Measurements from ENCODE around the gene ST8SIA4.
"Not testable (repeated sequence)": the region's sequence is repeated elsewhere in the genome, so short reads cannot be mapped to it uniquely, and the experiment has no call there.

ST8SIA4 gene

DNA sequence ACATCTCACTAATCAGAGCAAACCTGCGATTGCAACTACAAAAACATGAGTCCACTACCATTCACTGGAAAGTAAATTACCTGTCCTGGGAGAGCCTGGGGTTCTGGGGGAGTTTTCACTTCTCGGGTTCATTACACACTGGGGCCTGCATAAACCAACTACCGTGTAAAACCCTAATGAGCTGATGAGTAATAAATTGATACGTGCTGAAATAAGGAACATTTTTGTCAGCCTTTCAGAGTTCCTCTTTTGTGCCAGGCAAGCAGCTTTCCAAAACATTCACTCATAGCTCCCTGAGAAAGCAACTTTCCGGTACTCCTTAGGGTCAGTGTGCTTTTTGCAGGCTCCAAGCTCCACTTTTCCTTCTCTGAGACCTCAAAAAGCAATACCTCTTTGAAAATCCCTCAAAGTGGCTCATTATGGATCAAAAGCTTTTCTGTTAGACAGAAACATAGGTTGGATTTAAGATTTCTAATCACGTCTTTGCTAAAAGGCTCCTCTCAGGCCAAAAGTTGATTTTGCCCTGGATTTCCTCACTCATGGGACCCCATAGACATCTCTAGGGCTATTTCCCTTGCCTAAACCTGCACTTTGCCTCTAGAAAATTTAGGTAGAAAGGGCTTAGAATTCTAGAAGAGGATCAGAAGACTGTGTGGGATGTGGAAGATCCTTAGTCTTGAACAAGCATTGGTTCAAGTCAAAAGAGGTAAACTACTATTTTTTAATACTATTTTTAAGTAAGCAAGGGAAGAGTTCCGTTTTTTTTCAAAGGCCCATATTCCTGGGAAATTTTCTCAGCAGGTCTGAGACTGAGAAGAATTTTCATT, 74.8 kb downstream of the ST8SIA4 start:
- no peak for DNase-seq (ENCODE audit: low read depth)

DNA sequence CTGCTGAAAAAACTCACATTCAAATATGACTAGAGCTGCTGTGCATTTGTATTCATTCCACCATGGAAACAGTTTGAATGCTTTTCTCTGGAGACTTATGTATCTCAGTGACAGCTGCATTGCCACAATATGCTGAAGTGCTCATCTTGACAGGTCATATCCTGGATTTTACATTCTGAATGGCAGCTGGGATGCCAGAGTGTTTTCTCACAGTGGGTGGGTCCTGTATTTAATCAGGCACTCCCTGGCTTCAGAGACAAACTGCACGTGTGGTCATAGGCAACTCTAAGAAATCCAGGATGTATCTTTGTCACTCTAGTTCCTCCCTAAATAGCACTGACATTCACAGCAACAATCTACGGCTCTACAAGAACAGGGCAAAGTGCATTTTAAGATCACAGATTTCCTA, 75.6 kb downstream of the ST8SIA4 start:
- DNase-seq (ENCODE audit: low read depth): no peak

DNA sequence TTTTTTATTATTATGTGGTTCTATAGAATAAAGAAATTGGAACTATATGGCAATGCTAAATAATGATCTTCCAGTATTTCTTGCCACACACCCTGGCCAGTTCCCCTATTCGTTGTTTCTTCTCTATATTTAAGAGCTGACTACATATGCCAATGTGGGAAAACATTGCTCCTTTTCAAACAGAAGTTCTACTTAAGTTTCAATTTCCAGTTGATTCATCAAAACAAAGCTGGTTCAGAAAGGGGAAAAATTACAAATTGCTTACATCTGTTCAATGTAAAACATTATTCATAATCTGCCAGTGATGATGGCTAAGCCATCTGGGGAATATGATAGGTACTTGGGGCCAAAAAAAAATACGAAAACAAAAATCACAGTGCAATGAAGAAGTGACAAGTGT, 76.9 kb downstream of the ST8SIA4 start:
- DNase-seq (ENCODE audit: low read depth): no peak

DNA sequence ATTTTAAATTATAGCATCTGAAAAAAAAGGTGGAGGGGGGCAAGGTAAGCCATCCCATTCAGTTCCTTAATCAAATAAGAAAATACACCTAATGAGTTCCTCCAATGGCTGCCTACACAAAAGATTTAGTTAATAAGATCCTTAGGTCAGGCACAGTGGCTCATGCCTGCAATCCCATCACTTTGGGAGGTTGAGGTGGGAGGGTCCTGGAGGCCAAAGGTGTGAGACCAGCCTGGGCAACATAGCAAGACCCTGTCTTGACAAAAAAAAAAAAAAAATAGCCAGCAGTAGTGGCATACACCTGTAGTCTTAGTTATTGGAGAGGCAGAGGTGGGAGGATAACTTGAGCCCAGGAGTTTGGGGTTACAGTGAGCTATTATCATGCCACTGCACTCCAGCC, 78.4 kb downstream of the ST8SIA4 start:
- DNase-seq (ENCODE audit: low read depth): no peak

DNA sequence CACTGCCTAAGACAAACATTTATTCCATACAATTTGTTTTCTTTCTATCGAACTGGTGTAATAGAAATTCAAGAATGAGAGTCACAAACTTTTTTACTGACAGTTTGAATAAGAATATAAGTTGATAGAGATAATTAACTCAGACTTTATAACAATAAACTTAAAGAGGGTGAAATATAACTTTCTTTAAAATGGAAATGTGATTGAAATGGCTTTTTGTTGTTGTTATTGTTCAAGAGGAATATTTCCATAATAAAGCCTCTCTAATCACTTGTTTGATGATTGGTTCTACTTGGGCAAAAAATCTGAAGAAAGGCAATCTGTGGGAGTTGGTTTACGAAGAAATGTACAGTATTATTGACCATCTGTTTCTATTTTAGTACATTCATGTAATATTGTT, 79.3 kb downstream of the ST8SIA4 start:
- DNase-seq (ENCODE audit: low read depth): no peak

DNA sequence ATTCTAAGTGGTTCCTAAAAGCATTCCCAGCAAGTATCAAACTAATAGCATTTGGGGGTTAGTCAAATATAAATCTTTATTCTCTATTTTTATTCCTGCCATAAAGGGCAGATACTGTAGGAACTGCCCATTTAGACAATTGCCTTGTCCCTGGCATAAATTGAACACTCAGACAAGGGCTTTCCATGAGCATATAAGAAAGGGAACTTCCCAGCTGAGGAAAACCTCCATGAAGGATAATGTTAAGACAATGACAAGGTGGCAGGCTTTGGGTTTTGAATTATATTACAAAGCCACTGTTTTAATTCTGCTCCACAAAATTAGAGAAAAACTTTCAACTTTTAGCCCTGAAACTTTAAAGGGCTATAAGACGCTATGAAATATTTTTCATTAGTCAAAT, 81.3 kb downstream of the ST8SIA4 start:
- no peak for DNase-seq (ENCODE audit: low read depth)

DNA sequence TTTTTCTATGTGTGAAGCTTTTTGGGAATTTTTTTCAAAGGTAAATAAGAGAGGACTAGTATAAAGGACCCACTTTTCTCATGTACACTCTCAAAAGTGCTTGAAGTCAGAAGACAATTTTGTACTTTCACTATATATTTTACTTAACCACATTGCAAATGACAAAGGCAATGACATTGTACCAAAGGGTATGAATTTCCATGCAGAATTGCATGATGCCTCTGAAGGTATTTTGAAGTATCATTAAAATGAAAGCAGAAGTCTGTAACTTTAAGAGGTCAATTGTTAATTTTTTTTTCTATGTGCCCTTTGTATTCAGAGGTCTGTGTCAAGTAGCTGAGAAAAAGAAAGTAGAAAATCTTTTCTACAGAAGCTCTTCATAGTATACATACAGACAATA, 84.7 kb downstream of the ST8SIA4 start:
- DNase-seq (ENCODE audit: low read depth): no peak

DNA sequence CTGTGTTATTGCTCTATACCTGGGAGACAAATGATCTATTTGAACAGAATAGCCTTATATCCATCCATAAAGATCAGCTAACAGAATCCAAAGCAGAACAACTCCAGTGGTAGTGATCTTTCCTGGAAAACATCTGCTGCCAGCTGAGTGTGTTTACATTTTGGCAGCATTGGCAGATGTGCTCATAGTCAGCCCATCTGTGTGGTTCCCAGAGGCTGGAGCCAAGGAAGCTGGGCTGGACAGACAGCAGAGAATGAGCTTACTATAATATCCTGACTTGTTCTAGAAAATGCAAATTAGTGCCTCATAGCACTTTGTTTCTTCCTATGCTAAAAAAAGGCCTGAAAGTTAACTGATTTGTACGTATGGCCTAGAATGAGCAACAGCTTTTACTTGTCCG, 99.7 kb downstream of the ST8SIA4 start:
- DNase-seq (ENCODE audit: low read depth): no peak

DNA sequence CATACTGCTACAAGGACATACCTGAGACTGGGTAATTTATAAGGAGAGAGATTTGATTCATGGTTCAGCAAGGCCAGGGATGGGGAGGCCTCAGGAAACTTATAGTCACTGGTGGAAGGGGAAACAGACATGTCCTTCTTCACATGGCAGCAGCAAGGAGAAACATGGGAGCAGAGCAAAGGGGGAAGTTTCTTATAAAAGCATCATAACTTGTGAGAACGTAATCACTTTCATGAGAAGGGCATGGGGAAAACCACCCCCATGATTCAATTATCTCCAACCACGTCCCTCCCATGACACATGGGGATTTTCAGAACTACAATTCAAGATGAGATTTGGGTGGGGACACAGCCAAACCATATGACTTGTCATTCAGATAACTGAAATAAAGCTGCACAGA, 100.9 kb downstream of the ST8SIA4 start:
- no peak for DNase-seq (ENCODE audit: low read depth)

DNA sequence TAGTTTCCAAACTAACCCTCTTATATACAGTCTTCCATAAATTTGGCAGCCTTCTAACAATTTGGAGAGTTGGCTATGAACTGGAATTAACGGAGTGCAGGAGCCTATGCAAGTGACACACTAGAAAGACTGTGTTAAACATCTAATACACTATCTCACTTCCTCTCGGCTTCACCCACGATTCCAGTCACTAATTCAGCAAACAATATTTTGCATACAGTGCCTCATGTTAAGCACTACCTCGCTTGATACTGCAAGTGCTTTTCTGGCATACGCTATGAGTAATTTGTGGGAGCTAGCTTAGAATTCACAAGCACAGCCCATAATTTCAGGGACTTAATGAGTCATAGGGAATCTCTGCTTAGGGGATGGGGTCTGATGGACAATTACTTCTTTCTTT, 102.5 kb downstream of the ST8SIA4 start:
- no peak for DNase-seq (ENCODE audit: low read depth)

DNA sequence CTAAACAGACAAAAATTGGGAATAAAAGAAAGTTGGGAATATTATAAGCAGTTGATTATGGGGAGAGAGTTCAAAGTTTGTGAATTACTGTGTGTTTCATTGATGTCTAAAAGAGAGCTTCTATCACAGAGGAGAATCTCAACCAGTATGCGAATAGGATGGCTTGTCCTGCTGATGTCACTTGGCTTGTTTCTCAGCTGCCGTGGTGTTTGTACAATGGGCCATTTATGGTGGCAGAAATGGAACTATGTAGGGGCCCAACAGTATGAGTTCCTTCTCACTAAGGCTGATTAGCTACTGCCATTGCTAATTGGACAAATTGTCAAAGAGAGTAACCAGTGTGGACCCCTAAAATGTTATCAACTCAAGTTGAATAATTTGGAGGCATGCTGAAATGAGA, 103.9 kb downstream of the ST8SIA4 start:
- DNase-seq (ENCODE audit: low read depth): no peak

DNA sequence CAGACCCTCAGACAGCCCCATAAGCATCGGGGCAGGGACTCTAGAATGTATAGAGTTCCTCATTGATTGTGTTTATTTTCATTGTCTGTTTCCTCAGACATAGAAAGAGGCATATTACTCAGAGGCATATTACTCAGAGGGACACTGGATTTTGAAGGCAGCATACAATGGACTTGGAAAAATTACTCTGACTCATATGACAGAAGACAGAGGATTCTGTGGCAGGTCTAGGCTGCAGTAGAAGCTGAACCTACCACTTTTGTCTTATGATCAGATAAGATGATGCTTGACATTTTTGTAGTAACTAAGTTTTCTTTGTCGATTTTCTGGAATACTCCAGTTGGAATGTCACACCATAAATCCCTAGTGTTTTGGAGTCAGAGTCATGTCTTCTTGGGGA, 105.2 kb downstream of the ST8SIA4 start:
- DNase-seq (ENCODE audit: low read depth): no peak

DNA sequence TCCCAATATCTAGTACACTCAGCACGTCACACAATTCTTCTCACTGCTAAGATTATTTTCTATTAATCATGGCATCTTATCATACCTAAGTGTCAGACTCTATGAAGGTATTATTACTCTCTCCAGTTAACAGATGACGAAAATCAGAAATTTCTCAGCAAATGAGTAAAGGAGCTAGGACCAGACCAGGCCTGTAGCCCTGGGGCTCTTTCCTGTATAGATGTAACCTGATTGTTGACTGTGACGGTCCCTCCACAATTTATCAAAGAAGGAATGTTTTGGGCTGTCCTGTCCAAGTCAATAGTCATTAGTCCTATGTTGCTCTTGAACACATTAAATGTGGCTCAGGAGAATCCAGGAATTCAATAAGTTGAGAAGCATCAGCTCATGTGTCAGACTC, 106.2 kb downstream of the ST8SIA4 start:
- no peak for DNase-seq (ENCODE audit: low read depth)

DNA sequence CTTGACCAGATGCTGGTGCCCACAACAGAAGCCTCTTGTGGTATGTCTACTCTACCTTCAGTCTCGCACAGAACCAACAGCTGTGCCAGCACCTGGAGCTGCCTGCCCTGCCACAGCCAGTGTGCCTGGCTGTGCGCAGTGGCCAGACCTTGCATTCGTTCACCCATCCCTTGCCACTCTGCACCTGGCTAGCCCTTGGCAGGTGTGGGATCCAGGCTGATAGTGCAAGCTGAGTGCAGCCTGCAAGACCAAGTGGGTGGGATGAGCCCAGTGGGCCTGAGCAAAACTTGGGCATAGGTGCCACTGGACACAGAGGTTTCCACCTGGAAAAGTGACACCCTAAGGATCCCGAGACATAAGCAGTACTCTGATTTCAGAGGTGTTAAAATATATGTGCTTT, 108.2 kb downstream of the ST8SIA4 start:
- DNase-seq (ENCODE audit: low read depth): no peak

DNA sequence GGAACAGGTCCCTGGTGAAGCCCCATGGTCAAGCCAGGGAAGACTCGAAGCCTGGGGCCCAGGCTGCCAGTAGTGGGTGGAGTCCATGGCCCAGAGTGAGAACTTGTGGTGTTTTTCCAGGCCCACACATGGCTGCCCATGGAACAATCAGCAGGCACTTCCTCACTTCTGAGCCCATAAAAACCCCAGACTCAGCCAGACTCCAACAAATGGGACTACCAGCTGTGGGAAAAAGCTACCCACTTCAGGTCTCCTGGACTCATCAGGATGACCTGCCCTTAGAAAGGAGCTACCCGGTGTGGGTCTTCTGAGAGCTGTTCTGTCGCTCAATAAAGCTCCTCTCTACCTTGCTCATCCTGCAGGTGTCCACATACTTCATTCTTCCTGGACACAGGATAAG, 108.9 kb downstream of the ST8SIA4 start:
- no peak for DNase-seq (ENCODE audit: low read depth)

DNA sequence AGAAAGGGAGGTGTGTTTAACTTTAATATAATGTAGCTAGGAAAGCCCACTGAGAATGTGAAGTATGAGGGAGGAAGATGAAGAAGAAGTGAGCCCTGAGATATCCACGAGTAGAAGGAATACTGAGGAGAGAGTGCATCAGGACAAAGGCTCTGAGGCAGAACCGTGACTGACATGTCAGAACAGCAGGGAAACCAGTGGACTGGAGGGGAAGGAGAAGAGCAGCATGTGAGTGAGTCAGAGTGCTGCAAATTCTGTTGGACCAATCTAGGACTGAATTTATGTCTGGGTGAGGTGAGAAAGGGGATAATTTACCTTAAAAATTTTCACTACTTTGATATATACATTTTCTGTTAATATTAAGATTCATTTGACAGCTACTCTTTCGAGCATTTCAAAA, 110.3 kb downstream of the ST8SIA4 start:
- no peak for DNase-seq (ENCODE audit: low read depth)

DNA sequence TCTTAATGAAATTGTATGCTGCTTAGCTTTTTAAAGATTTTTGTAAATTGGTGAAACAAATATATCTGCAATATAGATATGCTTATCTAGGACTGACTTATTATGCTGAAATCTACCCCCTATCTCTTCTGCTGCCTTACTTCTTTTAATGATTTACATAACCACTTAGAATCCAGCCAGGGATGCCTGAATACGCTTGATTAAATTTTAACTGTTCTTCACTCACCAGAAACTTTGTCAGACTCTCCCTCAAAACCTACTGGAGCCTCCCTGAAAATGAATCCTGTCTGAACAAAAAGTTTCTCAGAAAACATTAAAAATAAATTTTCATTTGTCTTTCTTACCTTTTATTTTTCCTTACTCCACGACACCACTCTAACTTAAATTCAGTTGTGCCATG, 111.7 kb downstream of the ST8SIA4 start:
- DNase-seq (ENCODE audit: low read depth): no peak

DNA sequence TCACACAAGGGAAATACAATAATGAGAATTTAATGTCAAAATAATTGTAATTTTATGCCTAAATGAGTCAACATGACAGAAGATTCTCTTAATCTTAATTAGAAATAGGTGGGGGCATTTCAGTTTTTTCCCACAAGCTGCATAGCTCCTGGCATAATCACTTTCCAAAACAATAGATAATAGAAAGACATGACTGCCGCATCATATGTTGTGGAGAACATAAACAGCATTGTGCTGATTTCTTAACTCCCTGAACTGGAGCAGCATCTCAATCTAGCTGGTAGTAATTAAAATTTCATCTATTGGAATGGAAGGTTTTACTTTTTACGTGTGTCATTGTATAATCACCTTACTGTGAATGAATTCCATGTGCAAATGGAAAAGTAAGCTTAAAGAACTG, 112.1 kb downstream of the ST8SIA4 start:
- DNase-seq (ENCODE audit: low read depth): no peak

DNA sequence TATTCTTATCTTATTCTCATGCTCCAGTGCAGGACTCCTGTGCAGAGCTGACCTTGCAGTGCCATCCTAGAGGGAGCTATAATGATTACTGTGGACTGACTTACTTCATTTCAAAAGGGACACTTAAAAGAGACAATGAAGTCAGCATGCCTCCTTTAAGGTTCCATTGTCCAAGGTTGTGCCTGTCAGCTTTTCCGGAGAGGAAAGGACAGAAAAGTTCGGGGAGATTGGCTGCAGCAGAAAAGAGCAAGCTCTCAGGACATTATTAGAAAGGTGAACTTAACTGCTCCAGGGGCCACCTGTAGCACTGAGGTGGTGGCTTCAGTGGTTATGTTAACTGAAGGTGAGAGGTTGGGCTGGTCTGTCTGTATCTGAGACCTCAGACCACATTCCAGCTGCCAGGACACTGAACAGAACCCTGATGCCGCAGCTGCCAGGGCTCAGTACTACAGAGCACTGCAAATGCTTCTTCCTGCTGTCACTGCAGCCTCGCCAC, 112.9 kb downstream of the ST8SIA4 start:
- DNase-seq (ENCODE audit: low read depth): no peak

DNA sequence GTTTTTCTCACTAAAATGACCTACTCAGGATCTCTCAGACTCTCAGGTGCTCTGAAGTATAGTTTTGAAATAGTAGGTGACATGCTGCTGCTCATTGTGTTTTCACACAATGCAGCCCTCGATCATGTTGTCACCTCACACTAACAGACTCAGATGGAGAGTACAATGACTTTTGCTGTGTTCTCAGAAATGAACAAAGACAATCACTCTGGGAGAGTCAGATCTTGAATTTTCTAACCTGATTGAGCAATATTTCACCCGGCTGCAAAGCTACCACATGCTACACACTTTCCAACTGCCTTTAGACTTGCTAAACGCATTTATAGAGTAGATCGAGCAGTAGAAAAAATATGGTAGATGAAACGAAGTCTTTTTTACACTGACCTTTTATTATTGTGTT, 113.4 kb downstream of the ST8SIA4 start:
- DNase-seq (ENCODE audit: low read depth): no peak

DNA sequence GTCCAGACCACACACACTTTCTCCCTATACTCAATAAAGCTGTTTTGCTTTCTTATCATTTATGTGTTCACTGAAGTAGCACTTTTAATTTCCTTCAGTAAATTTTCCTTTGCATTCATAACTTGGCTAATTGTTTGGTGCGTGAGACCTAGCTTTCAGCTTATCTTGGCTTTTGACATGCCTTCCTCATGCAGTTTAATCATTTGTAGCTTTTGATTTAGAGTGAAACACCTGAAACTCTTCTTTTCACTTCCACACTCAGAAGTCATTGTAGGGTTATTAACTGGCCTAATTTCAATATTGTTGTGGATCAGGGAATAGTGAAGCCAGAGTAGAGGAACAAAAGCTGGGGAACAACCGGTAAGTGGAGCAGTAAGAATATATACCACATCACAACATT, 114.7 kb downstream of the ST8SIA4 start:
- DNase-seq (ENCODE audit: low read depth): no peak

DNA sequence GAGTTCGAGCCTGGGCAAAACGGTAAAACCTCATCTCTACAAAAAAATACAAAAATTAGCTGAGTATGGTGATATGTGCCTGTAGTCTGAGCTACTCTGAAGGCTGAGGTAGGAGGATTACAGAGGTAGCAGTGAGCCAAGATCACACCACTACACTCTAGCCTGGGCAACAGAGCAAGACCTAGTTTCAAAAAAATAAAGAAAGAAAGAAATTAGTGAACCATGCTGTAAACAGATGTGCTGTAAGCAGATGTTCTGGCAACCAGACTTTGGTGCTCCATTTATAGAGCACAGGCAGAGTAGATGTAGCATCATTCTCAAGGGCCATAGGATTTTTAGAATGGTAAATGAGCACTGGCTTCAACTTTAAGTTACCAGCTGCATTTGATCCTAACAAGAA, 115.4 kb downstream of the ST8SIA4 start:
- DNase-seq (ENCODE audit: low read depth): no peak

DNA sequence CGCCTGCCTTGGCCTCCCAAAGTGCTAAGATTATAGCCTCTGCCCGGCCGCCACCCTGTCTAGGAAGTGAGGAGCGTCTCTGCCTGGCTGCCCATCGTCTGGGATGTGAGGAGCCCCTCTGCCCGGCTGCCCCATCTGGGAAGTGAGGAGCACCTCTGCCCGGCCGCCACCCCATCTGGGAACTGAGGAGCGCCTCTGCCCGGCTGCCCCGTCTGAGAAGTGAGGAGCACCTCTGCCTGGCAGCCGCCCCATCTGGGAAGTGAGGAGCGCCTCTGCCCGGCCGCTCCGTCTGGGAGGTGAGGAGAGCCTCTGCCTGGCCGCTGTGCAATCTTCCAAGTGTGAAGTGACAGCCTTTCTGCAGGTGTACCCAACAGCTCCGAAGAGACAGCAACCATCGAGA, 117.5 kb downstream of the ST8SIA4 start:
- not testable (repeated sequence) for DNase-seq (ENCODE audit: low read depth)

DNA sequence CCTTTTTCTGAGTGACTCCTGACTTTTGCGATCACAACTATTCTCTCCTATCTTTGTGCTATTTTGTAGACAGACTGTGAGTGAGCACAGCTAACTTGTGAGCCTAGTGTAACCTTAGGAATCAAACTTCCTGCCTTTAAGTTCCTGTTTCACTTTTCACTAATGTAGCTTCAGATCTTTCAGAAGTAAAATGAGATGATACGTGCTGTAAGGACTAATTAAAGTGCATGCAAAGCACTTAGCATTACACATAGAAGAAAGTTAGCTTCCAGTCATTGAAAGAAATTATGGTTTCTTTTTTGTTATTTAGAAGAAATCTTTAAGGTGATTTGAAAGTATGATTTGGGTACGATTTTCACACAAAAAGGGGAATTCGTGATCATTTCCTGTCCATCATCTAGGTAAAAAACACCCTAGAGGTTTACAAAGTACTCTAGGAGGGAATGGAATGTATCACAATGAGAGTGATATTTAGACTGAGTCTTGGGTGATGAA, 122.7 kb downstream of the ST8SIA4 start:
- no peak for DNase-seq (ENCODE audit: low read depth)
